GM19240 (cell line): Measurements from ENCODE around the gene TIE1.

Experiments used
- DNase-seq: peaks from one replicate; pipeline ENCODE4 v3.0.0; 2011; ENCODE audit warnings: low spot score; ENCODE audit not compliant: insufficient read length

The TIE1 gene

DNA sequence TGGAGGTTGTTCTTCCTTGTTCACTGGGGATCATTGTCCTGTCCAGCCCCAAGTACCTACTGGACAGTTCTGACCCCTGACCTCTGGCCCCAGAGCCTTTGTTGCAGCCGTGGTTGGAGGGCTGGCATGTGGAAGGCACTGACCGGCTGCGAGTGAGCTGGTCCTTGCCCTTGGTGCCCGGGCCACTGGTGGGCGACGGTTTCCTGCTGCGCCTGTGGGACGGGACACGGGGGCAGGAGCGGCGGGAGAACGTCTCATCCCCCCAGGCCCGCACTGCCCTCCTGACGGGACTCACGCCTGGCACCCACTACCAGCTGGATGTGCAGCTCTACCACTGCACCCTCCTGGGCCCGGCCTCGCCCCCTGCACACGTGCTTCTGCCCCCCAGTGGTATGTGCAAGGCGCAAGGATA, 11.4 kb downstream of the TIE1 start:
- no peak for DNase-seq

DNA sequence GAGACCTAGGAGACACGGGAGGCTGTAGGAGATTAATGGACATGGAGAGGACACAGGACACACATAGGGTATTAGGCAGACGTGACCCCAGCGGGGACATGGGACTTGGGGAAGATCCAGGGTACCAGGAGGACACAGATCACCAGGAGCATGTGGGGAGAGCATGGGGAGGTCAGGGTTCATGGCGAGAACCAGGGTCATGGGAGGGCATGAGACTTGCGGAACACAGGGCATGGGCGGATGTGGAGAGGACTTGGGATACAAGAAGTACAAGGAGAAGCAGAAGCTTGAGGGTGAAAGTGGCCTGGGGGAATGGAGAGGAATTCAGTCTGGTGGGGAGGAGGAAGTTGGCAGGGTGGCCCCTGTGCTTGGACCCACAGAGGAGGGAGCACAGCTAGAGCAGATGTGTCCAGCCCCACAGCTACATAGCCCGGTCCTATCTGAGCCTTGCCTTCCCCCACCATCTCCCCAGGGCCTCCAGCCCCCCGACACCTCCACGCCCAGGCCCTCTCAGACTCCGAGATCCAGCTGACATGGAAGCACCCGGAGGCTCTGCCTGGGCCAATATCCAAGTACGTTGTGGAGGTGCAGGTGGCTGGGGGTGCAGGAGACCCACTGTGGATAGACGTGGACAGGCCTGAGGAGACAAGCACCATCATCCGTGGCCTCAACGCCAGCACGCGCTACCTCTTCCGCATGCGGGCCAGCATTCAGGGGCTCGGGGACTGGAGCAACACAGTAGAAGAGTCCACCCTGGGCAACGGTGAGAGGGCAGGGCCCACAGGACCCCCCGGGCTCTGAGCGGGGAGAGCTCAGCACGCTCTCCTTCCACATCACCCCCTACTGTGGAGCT, 12.1 kb downstream of the TIE1 start:
- DNase-seq: no peak

DNA sequence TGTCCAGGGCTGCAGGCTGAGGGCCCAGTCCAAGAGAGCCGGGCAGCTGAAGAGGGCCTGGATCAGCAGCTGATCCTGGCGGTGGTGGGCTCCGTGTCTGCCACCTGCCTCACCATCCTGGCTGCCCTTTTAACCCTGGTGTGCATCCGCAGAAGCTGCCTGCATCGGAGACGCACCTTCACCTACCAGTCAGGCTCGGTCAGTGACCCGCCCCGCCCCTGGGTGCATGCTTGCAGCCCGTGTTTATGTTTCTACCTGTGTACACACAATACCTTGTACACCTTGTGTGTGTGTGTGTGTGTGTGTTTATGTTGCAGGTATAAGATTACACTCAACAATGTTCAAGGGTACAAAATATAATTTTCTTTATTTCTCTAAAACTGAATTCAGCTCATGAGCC, 13.0 kb downstream of the TIE1 start:
- DNase-seq: no peak

DNA sequence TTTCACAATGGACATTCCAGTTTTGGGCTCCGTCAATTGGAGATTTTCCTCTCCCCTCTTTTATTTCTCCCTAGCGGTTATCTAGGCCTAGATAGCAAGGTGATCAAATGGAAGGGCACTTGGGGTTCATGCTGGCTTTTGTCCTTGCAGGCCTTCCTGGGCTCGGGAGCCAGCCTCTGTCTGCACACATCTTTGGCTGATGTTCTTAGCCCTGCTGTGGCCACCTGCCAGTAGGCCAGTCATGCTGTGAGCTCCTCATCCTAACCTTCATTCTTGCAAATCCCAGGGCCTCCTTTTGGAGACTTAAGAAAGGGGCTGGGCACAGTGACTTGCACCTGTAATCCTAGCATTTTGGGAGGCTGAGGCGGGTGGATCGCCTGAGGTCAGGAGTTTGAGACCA, 13.5 kb downstream of the TIE1 start:
- no peak for DNase-seq

DNA sequence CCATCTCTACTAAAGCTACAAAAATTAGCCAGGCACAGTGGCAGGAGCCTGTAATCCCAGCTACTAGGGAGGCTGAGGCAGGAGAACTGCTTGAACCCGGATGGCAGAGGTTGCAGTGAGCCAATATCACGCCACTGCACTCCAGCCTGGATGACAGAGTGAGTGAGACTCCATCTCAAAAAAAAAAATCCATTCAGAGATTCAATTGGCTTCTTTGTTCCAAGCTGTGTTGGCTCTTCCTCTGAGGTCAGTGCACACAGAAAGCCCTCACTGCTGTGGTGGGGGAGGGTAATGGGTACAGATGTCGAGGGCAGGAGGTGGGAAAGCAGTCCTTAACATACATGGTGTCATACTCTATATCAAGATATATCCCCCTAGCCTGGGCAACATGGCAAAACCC, 14.7 kb downstream of the TIE1 start:
- no peak for DNase-seq

DNA sequence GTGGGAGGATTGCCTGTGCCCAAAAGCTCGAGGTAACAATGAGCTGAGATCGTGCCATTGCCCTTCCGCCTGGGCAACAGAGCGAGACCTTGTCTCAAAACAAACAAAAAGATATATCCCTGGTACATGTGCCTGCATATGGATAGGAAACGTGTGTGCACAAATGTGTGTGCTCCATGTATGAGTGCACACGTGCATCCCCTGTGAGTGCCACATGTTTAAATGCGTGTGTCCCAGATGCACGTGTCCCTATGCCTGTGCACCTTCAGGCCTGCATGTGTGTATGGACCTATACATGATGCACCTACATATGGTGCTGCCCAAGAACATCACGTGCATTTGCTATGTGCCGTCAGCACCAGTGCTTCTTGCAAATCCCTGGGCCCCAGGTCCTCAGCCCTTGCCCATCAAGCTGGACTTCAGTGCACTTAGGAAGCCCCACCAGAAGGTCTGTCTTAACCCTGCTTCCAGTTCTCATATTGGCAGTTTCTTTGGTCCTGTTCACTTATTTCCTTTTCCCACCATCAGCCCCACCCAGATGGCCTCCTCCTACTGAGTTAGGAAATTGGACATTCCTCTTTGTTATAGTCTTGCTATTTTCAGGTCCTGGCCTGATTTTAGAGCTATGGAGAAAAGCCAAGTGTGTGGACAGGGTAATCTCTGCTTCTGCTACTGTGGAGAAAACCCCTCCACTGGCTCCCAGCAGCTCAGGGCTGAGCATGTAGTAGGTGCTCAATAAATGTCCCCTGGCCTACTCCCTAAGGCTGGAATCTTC, 15.4 kb downstream of the TIE1 start:
- no peak for DNase-seq

DNA sequence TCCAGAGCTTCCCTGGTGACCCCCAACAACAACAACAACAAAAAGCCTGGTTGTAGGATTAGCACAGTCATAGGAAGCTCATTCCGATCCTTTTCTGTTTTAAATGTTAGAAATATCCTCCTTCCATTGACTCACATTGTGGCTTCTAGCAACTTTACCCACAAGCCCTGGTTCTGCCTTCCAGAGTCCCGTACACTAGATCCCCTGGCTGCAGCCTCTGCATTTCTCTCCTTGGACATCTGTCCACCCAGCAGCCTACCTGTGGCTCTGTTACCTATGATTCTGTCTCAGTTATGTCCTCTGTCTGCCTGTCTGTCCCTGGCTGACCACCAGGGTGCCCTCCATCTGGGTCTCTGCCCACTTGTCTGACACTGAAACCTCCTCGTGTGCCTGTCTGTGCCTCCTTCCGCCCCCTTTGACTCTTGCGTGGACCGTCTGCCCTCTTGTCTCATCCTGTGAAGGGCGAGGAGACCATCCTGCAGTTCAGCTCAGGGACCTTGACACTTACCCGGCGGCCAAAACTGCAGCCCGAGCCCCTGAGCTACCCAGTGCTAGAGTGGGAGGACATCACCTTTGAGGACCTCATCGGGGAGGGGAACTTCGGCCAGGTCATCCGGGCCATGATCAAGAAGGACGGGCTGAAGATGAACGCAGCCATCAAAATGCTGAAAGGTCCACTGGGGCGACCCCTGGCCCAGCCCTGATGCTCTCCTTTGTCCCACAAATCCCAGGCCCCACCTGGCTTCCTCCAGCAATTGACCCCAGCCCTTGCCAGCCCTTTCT, 16.1 kb downstream of the TIE1 start:
- no peak for DNase-seq

DNA sequence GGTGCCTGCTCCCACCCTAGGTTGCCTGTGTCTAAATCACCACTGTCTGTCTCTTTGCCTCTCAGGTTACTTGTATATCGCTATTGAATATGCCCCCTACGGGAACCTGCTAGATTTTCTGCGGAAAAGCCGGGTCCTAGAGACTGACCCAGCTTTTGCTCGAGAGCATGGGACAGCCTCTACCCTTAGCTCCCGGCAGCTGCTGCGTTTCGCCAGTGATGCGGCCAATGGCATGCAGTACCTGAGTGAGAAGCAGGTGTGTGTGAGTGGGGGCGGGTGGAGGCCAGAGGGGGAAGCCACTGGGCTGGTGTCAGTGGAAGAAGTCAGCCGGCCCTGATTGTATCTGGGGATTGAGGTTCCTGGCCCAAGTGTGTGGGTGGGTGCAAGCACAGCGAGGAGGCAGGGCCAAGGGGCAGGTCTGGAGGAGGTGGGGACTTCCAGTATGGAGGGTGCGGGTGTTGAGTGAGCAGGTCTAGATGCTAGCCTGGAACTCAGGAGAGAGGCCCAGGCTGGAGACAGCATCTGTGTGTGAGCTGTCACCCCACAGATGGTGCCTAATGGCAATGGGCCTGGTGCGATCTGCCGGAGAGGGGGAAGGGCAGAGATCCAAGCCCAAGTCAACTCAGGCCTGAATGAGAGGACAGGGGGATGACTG, 17.2 kb downstream of the TIE1 start:
- no peak for DNase-seq

DNA sequence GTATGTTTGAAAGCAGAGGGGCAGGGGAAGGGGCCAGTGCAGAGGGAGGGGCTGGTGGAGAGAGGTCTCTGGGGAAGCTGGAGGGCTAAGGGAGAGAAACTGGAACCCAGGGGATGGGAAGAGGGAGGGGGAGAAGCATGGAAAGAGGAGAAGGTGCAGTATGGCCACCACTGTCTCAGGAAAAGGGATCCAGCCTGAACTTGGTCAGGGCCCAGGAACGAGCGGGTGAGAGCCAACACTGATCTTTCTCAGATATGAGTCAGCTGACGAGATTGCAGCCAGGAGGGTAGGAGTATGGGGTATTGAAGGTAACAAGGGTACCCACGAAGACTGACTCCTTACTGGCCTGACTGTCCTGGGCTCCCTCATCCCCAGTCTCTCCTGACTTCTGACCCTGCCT, 18.0 kb downstream of the TIE1 start:
- DNase-seq: no peak

DNA sequence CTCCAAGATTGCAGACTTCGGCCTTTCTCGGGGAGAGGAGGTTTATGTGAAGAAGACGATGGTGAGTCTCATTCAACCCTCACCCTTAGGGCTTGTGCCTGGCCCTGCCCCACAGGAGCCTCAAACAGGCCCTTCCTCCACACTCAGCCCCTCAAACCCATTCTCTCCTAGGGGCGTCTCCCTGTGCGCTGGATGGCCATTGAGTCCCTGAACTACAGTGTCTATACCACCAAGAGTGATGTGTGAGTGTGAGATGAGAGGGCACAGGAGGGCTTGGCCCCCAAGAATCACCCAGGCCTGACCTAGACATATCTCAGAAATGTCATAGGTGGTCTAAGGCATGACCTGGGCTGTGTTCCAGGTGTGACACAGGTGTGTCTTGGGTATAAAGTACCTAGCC, 18.5 kb downstream of the TIE1 start:
- DNase-seq: no peak

DNA sequence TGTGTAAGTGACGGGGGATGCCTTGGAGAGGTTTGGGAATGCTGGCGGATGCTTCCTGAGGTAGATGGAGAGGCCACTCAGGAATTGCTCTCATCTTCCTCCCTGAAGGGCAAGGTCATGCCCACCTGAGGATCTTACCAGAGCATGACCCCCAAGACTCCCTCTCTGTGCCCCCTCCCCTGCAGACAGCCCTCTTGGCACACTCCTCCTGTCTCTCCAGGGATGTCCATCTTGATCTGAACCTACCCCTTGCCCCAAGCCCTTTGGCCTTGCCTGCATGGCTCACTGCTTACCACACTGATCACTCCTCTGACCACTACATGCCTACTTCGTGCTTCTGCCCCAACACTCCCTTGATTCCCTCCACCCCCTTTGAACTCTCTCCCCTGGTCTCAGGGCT, 19.0 kb downstream of the TIE1 start:
- DNase-seq: no peak

DNA sequence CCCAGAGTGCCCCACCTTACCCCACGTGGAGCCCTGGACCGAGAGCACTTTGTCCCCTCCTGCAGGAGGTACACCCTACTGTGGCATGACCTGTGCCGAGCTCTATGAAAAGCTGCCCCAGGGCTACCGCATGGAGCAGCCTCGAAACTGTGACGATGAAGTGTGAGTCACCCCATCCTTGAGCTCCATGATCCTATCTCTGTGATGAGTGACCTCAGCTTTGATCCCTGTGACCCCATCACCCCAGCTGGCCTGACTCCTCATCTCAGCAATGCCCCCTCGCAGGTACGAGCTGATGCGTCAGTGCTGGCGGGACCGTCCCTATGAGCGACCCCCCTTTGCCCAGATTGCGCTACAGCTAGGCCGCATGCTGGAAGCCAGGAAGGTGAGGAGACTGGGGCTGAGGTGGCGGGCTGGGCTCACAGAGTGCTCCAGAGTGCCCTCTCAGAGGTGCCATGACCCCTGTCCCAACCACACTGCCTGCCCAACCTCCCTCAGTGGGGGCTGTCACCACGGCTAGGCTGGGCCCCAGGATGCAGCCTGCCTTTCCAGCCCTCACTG, 20.6 kb downstream of the TIE1 start:
- no peak for DNase-seq

DNA sequence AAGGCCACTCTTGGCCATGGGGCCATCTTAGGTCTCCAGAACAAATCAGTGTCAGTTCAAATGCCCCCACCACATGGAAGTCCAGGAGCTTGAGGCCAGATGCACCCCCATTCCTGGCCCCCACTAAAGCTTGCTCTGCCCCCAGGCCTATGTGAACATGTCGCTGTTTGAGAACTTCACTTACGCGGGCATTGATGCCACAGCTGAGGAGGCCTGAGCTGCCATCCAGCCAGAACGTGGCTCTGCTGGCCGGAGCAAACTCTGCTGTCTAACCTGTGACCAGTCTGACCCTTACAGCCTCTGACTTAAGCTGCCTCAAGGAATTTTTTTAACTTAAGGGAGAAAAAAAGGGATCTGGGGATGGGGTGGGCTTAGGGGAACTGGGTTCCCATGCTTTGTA, 21.7 kb downstream of the TIE1 start:
- no peak for DNase-seq

DNA sequence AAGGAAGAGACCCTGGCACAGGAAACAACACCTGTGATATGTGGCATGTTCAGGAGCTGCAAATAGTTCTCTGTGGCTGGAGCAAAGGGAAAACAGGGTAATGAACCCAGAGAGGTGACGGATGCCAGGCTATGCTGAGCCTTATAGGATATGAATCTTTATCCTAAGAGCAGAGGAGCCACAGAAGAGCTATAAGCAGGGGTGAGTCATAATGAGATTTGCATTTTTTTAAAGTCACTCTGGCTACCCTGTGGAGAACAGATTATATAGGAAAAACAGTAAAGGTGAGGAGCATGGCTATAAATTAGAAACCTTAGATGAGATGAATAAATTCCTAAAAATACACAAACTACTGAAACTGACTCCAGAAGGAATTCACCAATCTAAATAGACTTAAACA, 24.0 kb downstream of the TIE1 start:
- DNase-seq: no peak

DNA sequence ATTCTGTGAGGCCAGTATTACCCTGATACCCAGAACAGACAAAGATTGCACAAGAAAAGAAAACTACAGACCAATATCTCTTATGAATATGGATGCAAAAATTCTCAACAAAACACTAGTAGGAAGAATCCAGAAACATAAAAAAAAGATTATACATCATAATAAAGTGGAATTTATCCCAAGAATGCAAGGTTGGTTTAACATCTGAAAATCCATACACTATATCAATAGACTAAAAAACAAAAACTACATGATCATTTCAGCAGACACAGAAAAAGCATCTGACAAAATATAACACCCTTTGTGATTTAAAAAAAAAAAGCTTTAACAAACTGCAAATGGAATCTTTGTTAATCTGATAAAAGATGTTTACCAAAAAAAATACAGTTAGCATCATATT, 24.6 kb downstream of the TIE1 start:
- DNase-seq: no peak

DNA sequence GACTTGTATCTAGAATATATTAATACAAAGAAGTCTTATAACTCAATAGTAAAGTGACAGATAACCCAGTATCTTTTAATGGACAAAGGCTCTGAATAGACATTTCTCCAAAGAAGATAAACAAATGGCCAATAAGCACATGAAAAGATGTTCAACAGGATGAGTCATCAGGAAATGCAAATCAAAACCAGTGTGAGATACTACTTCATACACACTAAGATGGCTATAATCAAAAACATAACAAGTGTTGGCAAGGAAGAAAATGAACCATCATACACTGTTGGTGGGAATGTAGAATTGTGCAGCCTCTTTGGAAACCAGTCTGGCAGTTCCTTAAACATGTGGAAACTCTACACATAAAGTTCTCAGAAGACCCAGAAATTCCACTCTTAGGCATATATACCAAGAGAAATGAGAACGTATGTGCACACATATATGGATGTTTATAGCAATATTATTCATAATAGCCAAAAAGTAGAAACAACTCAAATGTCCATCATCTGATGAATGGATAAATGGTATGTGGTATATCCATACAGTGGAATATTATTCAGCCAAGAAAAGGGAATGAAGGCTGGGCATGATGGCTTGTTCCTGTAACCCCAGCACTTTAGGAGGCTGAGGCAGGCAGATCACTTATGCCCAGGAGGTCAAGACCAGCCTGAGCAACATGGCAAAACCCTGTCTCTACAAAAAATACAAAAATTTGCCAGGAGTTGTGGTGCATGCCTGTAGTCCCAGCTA, 26.9 kb downstream of the TIE1 start:
- no peak for DNase-seq

DNA sequence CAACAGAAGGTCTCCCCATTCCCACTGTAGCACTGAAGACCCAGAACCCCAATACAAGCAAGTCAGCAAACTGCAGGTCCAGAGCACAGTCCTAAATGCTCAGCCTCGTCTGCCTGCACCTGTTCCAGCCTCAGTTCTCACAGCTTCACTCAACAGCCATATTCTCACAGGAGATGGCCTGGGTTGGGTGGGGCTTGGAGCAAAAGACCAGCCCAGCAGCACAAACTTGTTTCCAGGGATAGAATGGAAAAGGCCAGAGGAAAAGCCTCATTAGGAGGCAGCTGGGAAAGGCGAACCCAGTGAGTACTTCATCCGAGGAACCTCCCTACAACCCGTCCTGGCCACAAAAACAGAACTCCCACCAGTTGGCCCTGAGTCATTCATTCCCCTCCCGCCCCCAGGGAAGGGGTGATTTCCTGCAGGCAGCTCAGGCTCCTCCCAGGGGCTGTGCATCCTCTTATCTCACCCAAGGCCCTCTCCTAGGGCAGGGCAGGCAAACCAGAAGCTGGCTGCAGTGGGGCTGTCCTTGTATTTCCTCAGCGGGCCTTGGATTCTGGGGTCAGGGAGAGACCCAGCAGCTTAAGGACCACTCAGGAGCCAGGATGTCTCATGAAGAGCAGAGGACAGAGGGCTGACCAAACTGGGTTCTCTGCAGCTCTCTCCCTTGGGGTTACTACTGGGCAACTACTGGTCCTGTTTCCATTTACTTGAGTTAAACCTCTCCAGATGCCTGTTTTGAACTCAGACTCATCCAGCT, 29.4 kb downstream of the TIE1 start:
- no peak for DNase-seq

DNA sequence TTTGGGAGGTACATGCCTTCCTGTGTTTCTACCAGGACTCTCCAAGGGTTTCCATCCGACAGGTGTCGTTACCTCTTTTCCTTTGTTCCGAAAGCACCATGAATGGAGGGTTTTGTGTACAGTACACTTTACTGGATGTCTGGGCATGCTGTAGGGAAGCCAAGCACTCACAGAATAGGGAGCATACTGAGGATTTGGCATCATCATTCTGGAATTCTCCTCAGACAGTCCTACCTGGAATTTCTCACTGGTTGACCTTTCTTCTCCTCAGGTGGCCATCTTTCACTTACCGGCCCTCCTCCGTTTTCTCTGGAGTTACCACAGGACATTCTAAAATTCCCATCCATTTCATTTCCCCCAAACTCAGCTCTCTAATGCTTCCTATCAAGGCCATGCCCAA, 30.9 kb downstream of the TIE1 start:
- no peak for DNase-seq

DNA sequence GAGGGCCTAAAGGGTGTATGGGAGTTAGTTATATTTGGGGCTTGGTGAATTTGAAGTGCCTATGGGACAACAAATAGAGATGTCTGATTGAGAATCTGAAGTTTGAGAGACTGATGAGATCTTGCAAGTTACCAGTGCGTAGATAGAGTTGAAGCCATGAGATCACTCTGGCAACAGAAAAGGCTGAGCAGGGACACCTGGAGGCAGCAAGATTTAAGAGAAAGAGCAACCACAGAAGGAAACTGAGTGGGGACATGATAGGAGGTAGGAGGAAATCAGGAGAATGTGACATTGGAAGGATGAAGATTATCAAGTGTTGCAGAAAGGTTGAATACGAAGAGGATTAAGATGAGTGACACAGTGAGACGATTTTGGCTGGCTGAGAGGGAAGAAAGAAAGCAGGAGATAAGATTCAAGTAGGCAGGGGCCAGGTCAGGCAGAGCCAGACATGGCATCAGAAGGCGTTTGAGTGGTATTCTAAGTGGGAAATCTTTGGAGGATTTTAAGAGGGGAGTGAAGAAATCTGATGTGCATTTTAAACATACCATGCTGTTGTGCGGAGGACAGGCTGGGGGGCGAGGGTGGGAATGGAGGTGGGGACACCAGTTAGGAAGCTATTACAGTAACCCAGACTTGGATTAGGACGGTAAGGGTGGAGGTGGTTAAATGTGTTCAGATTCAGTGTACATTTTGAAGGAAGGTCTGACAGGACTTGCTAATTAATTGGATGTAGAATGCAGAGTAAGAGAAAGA, 33.8 kb downstream of the TIE1 start:
- DNase-seq: no peak
